ENCODE data around the gene RELCH.

RELCH gene

DNA sequence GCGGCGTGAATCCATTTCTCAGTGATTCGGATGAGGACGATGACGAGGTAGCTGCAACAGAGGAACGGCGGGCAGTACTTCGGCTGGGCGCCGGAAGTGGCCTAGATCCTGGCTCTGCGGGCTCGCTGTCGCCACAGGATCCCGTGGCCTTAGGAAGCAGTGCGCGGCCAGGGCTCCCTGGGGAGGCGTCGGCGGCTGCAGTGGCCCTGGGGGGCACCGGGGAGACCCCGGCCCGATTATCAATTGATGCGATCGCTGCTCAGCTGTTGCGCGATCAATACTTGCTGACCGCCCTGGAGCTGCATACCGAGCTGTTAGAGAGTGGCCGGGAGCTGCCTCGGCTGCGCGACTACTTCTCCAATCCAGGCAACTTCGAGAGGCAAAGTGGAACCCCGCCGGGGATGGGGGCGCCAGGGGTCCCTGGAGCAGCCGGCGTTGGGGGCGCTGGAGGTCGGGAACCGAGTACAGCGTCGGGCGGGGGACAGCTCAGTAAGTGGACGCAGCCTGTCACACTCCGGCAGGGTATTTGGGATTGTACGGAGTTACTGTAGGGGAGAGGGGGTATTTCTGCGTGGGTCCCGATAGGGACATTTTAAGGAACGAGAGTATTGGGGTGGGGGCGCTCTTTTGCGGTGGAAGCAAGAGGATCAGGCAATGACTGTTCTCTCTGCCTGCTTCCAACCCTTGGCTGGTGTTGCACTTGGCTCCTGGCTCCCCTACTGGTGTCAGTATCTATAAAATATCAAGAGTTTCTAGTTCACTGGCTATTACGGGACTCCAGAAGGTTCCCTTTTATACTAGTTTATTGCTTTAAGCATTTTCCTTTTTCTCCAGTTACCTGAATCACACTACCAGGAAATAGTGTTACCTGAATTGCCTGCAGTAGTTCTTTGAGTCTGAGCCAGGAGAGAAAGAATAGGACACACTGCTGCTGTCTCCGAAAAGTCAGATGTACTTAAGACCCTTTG, 772 bp downstream of the RELCH start:
- DNase-seq = no peak

DNA sequence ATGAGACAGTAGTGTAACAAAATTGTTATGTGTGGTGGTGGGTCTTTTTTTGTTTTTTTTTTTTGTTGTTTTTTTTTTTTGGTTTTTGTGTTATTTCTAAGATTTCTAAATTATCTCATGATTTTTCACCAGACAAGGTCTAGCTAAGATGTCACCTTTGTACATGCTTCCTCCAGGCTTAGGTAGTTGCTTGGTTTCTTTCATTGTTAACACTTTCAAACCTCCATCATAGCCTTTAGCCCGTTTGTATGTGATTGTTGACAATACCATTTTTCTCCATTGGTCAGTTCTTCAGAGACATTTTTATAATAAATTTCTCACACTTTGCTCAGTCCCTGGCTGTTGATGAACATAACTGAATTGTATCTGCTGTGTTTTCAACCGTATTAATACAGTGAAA, 2.2 kb downstream of the RELCH start:
- no peak for DNase-seq

DNA sequence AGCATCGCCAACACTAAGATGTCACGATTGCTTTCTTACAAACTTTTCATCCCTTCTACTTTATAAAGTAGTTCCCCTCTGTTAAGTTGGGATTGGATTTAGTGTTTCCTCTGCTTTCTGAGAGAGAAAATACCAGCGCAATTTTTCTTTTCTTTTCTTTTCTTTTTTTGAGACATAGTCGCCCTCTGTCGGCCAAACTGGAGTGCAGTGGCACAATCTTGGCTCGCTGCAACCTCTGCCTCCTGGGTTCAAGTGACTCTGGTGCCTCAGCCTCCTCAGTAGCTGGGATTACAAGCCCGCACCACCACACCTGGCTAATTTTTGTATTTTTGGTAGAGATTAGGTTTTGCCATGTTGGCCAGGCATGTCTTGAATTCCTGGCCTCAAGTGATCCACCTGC, 9.0 kb downstream of the RELCH start:
- DNase-seq = no peak

DNA sequence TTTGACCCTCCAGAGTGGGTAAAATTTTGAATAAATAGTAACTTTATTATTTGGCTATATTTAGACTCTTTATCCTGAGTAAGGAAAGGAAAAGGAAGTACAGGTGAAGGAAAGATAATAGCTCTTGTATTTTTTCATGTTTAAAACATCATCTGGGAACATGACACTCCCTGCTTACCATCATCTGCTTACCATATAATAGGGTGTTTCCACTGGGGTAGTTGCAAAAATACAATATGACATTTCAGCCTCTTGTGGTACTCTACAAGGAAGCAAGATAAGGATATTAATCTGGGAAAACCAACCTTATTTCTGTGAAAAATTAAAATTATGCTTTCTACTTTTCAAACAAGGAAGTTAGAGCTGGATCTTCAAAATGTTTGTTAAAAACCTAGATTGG, 9.9 kb downstream of the RELCH start:
- DNase-seq = no peak

DNA sequence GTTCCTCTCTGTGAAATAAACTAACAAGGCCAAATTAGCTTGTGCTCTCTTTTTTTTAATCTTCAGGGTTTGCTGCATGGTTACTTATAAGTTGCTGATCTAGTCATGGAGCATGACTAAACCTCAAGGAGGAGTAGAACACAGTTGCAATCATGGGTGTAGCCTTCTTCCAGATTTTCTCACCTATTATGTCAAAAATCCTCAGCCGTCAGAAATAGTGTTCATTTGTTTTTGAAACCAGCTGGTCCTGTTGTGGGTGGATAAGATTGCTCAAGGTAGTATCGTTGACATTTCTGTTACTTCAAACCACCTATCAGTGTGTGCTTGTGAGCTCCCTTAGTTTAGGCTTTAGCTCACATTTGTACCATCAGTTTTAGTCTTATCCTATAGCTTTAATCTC, 11.2 kb downstream of the RELCH start:
- DNase-seq = no peak

DNA sequence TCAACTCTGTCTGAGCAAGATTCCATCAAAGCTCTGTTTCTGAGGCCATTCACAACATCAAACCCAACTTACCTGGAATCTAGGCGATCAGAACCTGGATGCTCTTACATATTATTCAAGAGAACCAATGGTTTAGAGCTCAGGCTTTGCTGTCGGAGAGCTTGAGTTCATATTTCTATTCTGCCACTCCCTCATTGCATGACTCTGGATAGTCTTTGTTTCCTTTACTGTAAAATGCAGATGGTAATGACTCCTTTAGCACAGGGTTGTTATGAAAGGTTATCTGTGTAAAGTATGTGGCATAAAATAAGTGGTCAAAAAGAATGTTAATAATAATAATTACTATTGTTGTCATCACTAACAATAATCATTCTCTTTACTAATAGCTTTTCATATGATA, 12.6 kb downstream of the RELCH start:
- DNase-seq = no peak

DNA sequence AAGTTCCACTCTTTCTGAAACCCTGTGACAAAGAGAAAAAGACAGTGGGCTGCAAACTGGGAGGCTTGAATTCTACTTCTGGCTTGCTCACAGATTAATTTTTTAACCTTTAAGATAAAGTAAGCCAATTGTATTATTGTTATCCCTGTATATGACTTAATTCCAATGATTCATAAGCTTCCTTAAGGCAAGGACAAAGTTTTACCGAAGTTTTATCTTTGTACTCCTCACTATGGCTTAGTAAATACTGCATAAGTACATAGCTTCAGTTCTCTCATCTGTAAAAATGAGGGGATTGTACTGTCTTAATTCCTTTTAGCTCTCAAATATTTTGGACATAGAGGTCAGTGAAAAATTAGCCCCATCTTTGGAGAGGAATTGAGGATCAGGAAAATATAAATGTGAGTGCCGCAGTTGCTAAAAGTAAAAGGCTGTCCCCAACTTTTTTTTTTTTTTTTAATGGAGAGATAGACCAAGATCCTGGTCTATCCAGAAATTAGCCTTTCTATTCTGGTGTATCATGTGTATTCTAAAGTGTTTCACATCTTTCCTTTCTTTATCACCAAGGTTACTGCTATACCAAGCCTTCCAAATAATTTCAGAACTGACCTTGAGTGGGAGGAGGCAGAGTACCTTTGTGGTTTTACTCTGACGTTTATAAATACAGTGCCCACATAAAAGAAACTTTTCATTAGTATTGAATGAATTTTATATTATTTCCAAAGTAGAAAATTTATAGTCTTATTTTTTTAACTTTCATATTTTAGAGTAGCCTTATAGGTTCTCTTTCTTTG, 13.3 kb downstream of the RELCH start:
- DNase-seq = no peak

DNA sequence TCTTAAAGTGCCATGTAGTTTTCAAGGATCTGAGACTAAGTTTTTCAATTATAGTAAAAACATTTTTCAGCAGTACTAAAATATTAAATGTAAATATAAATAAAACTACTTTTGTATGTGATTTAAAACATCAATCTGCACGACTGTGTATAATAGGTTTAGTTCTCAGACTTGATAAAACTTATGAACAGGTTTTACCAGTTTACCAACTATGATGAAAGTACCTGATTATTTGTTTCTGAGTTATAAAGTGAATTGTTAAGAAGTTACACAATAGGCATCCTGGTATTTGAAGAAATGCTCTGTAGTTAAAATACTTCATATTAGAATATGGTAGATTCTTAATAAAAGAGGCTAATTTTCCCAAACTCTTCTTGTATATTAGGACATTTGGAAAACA, 14.8 kb downstream of the RELCH start:
- no peak for DNase-seq

DNA sequence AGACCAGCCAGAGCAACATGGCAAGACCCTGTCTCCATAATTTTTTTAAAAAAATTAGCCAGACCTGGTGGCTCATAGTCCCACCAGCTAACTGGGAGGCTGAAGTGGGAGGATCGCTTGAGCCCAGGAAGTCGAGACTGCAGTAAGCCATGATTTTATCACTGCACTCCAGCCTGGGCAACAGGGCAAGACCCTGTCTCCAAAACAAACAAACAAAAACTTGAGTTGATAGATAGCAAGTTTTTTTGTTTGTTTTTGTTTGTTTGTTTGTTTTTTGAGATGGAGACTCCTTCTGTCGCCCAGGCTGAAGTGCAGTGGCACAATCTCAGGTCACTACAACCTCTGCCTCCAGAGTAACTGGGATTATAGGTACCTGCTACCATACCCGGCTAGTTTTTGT, 18.8 kb downstream of the RELCH start:
- DNase-seq = no peak

DNA sequence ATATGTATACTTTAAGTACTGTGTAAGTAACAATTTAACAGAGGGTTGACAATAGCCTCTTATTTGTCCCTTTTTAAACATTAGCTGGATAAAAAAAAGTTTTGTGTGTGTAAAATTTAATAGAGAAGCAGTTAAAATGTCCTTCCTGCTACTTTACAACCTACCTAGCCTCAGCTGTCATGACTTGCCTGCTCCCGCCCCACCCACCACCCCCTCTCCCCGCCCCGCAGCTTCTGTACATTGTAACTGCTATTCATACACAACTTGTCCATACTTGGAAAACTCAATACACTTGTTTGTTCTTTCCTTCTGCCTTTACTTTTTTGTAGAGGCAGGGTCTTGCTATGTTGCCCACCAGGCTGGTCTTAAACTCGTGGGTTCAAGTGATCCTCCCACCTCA, 19.5 kb downstream of the RELCH start:
- DNase-seq = no peak

DNA sequence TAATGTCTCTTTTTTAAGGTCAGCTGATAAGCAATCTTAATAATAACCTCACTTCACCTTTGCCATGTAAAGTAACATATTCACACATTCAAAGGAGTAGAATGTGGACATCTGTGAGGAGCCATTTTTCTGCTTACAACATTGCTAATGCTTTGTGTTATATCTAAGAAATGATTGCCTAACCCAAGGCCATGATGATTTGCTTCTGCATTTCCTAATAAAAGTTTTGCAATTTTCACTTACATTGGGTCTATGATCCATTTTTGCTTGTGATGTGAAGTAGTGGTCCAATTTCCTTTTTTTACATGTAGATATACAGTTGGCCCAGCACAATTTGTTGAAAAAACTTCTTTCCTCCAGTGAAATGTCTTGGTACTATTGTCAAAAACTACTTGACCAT, 22.0 kb downstream of the RELCH start:
- DNase-seq = no peak

DNA sequence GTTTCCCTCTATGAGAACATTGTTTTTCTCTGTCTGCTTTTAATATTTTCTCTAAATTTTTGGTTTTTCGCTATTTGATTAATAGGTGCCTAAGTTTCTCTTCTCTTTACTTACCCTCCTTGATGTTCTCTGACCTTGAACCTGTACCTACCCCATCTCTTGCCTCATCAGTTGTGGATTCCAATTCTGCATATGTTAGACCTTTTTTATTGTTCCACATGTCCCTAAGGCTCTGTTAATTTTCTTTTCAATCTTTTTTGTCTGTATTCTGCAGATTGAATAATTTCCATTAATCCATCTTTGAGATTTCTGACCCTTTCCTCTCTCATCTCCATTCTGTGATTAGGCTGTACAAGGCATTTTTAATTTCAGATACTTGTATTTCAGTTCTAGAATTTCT, 23.1 kb downstream of the RELCH start:
- no peak for DNase-seq

DNA sequence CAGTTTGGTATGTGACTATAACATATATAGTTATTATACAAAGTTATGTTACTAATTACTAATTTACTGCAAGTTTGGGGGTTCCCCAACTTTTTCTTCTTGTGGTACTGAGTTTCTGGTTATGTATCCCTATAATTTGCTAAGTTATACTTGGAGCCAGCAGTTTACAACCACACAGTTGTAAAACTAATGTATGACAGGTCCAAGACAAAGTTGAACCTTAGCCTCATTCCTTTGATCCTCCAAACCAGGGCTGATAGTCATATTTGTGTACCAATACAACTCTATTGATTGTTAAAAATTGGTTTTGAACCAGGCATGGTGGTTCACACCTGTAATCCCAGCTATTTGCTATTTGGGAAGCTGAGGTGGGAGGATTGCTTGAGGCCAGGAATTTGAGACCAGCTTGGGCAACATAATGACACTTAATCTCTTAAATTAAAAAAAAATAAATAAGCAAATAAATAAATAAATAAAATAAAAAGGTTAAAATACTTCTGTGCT, 24.3 kb downstream of the RELCH start:
- no peak for DNase-seq

DNA sequence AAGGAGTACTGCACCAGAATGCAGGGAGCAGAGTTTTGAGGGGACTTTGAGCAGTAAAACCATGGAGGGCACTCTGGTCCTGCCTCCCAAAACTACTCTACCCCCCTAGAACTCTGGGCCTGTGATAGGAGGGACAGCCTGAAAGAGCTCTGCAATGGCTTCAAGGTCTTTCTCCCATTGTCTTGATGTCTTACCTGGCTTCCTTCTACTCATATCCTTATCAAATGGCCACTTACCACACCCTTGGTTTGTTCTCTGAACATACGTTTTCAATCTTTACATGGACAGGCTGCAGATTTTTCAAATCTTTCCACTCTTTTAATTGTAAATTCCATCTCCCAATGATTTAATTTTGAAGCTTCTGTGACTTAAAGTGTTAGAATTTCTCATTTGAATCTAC, 27.7 kb downstream of the RELCH start:
- DNase-seq = no peak

DNA sequence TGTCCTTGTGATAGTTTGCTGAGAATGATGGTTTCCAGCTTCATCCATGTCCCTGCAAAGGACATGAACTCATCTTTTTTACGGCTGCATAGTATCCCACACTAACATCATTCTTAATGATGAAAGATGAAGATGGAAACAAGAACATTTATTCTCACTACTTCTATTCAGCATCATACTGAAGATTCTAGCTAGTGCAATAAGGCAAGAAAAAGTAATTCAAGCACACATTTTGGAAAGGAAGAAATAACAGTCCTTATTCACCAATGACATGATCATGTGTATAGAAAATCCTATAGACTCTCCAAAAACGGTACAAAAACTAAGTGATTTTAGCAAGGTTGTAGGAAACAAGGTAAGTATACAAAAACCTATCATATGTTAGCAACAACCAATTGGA, 37.2 kb downstream of the RELCH start:
- no peak for DNase-seq

DNA sequence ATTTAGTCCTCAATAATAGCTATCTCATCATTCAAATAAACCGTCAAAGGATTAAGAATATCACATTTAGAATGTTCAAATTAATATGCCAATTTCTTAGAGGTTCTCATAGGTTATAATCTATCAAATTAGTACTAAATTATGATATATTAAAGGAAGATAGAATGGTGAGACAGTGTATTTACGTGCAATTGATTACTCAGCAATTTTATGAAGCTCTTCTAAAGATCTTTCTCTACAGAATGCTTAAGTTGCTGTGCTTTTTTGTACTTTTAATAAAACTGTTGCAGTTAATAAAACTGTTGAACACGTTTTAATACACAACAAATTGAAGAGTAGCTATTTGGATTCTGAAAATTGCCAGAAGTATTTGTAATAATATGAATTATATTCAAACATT, 39.0 kb downstream of the RELCH start:
- DNase-seq = no peak

DNA sequence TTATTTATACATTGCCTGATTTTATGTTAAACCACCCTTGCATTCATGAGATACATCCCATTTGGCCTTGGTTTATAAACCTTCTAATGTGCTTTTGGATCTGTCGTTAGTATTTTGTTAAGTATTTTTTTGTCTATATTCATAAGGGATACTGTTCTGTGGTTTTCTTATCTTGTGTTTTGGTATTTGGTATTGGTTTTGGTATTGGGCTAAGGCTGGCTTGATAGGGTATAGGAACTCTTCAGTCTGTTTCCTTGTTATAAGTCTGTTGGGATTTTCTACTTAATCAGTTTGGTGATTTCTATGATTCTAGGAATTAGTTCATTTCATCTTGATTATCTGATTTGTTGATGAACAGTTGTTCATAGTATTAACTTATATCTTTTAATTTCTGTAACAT, 49.2 kb downstream of the RELCH start:
- DNase-seq = no peak

DNA sequence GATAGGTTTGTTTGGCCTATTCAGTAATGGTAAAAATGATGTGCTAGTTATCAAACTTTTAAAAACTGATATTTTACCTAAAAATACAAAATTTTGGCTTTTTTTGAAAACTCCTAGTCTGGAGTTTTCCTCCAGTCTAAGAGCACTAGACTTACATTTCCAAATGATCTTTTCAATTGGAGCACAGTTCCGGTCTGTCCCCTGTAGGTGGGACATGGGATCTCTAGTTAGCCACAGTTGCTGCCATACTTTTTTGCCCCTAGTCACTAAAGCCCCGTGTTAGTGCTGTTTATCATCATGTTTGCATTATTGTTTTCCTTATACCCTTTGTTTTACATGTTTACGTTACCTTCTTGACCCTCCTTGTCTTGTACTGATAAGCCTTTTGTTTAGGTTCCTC, 52.4 kb downstream of the RELCH start:
- DNase-seq = no peak

DNA sequence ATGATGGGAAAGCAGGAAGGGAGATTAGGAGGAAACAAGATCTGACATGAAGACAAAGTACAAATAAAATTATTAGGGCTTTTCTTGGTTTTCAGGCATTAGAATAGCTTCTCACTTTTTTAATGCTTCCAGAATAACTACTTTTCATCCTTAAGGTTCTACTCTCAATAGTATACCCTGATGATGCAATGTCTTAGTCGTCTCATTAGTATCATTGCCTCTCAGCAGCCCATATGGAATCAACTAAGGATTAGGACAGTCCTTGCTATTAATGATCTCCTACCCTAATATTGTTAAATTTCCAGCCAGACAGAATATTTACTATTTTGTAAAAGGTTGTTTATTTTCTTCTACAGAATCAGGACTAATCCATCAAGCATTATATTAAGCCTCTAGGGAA, 55.9 kb downstream of the RELCH start:
- DNase-seq = no peak

DNA sequence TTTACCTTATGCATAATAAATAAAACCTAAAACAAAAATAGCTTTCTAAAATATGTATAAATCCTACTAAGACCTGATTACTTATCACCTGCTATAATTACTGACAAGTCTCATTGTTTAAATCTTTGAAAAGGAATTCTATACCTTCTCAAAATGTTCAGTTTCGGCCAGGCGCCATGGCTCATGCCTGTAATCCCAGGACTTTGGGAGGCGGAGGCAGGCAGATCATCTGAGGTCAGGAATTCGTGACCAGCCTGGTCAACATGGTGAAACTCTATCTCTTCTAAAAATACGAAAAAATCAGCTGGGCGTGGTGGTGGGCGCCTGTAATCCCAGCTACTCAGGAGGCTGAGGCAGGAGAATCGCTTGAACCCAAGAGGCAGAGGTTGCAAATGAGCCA, 58.1 kb downstream of the RELCH start:
- DNase-seq = no peak

DNA sequence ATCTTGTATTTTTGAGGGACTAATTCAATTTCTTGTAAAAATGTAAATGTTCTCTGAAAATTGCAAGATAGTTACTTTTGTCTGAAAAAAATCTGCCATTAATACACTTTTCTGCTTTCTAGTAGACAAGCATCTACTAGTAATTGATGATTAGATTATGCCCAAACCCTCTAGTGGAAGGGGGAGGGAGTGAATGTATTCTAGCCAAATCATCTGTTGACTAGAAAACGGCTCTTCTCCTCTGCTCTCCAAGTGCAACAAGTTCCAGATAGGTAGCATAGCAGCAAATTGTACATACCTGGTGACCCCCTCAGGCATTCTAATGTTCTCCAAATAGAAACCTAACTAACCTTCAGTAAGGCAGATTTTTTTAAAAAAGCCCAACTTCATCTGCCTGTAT, 58.6 kb downstream of the RELCH start:
- no peak for DNase-seq

DNA sequence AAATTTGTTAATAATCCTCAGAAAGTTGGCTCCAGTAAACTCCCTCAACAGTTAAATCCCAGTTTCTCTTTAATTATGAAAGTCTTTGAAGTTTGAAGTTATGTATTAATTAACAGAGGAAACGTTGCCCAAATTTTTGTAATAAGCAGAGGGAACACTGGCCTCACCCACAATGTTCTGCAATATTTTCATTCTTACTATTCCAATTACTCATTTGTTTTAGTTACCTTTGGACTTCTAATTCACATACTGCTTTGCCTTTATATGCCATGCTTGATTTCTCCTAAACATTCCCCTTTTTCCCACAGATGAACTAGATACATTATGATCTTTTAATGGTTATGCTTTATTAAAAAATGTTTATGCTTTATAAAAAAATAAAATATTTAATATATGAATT, 61.3 kb downstream of the RELCH start:
- no peak for DNase-seq

DNA sequence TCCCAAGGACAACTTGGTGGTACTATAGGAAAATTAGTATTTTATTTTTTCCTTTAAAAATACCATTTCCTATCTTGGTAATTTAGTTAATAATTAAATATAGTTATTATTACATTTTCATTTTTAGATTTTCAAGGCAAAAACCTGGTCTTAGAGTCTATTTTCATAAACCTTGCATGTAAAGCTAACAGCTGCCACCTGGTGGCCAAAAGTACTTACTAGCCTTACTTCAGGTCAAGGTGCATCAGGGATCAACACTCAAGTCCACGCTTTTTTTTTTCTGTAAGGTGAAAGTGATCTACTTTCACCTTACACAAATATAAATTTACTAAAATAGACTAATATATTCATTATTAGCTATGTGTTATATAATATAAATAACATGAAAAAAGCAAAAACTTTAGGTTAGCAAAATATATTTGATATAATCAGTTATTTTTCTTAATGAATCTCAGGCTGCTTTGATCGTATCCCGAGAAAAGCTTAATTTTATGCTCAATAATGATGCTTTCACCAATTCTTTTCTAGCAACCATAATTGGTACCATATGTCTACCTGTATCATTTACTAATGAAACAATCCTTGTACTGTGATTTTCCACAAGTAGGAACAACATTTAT, 62.5 kb downstream of the RELCH start:
- DNase-seq = no peak

DNA sequence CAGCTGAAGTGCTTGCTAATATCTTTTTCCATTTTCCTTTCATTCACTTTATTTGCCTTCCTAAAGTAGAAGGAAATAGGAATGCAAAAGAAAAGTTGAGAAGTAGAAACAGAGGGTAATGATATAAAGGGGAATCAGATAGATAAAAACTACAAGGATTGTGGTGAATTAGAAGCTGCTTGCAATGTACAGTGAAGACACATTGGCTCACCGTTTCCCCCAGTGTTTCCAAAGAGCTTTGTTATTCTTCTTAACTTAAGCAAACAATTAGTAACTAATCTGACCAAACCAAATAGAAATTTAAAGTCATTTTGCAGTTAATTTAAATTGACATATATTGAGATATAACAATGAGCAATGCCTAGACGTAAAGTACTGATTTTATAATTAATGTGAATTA, 63.4 kb downstream of the RELCH start:
- DNase-seq = no peak

Measured in NCI-H1436 treated with DMSO at 0.1 percent for 48 hours (cell line).